T47D (cell line): ENCODE results near the gene MRGPRD.

Experiments
- DNase-seq, 2 experiments: peaks; one replicate each; pipeline versions ENCODE4 v3.0.0 to v3.0.0-alpha.2; 2011 to 2012; ENCODE audit warnings: low read depth in 1 of 2, low spot score in 1 of 2
- JUND ChIP-seq: IDR thresholded peaks from 2 replicates; pipeline ENCODE4 v1.6.1; 2012; ENCODE audit warnings: low read depth
- in situ Hi-C: cut with HindIII; loops from 2 replicates; pipeline ENCODE4 v1.10.0; 2016; ENCODE audit warnings: low sequenced_read_pairs, low pct_unique_long_range_greater_than_20kb

The MRGPRD gene

GRCh38 chr11:68941324-68942094 is 39.3 kb downstream of the MRGPRD start:
- no peak for TF ChIP-seq JUND
- DNase-seq = no peak
- in situ Hi-C loops = no loop called here

- in situ Hi-C loops = no loop called here
- no peak for TF ChIP-seq JUND
- DNase-seq = no peak
Observed at GRCh38 chr11:68940651-68941323, 40.0 kb downstream of the MRGPRD start.

- in situ Hi-C loops = no loop called here
- no peak for TF ChIP-seq JUND
- DNase-seq = no peak
Observed at GRCh38 chr11:68939583-68940555, 40.9 kb downstream of the MRGPRD start.

- DNase-seq = no peak
- in situ Hi-C loops = no loop called here
- no peak for TF ChIP-seq JUND
Observed at GRCh38 chr11:68938816-68939582, 41.8 kb downstream of the MRGPRD start.

- TF ChIP-seq JUND = no peak
- in situ Hi-C loops = no loop called here
- DNase-seq = no peak
Observed at GRCh38 chr11:68938088-68938487, 42.7 kb downstream of the MRGPRD start.

- TF ChIP-seq JUND = no peak
- no peak for DNase-seq
- in situ Hi-C loops = no loop called here
Observed at GRCh38 chr11:68936676-68937620, 43.8 kb downstream of the MRGPRD start.

- DNase-seq = no peak
- in situ Hi-C loops = no loop called here
- TF ChIP-seq JUND = no peak
Observed at GRCh38 chr11:68936358-68936636, 44.5 kb downstream of the MRGPRD start.

- no peak for DNase-seq
- in situ Hi-C loops = no loop called here
- TF ChIP-seq JUND = no peak
Observed at GRCh38 chr11:68935516-68936357, 45.0 kb downstream of the MRGPRD start.

- in situ Hi-C loops = no loop called here
- DNase-seq = no peak
- no peak for TF ChIP-seq JUND
Observed at GRCh38 chr11:68935066-68935465, 45.7 kb downstream of the MRGPRD start.

- TF ChIP-seq JUND = no peak
- in situ Hi-C loops = no loop called here
- DNase-seq = no peak
Observed at GRCh38 chr11:68934666-68935065, 46.1 kb downstream of the MRGPRD start.

- TF ChIP-seq JUND = no peak
- in situ Hi-C loops = no loop called here
- no peak for DNase-seq
Observed at GRCh38 chr11:68934321-68934645, 46.5 kb downstream of the MRGPRD start.
